Activated CD4-positive, alpha-beta T cell treated with anti-CD3 and anti-CD28 coated beads, Interleukin-2, amount 50 U/mL, for 24 hours (primary cell): ENCODE results near the gene RUSC2.
"Not testable (repeated sequence)": the region's sequence is repeated elsewhere in the genome, so short reads cannot be mapped to it uniquely, and the experiment has no call there.

ENCODE experiments used
- DNase-seq, 2 donors: peaks; one replicate each; pipeline ENCODE4 v3.0.0-alpha.2; 2020; ENCODE audit warnings: low read depth in 1 of 2, low spot score in 1 of 2

The RUSC2 gene

GRCh38 chr9:35489313-35490154 is at the start of gene RUSC2:
Gene RUSC2 (plus strand): TSS chr9:35490111. CDS start chr9:35546522, 56,411 bp downstream.
- DNase-seq, result peak; percentile 18 to 20

- no peak for DNase-seq
These were observed 43.9 kb upstream of the RUSC2 start for GRCh38 chr9:35446012-35446411.

- DNase-seq, result no peak
These were observed 41.4 kb upstream of the RUSC2 start for GRCh38 chr9:35448496-35448895.

- no peak for DNase-seq
These were observed 37.4 kb upstream of the RUSC2 start for GRCh38 chr9:35452481-35452880.

GRCh38 chr9:35453786-35454185 is 36.1 kb upstream of the RUSC2 start:
- no peak for DNase-seq

GRCh38 chr9:35464141-35465025 is 25.5 kb upstream of the RUSC2 start:
- DNase-seq, result no peak

GRCh38 chr9:35470340-35470739 is 19.6 kb upstream of the RUSC2 start:
- no peak for DNase-seq

- no peak for DNase-seq
These were observed 19.0 kb upstream of the RUSC2 start for GRCh38 chr9:35470894-35471293.

- no peak for DNase-seq
These were observed 13.3 kb upstream of the RUSC2 start for GRCh38 chr9:35476596-35476995.

GRCh38 chr9:35477211-35477855 is 12.6 kb upstream of the RUSC2 start:
- DNase-seq, result not testable (repeated sequence)

GRCh38 chr9:35478871-35479270 is 11.0 kb upstream of the RUSC2 start:
- DNase-seq, result no peak

GRCh38 chr9:35481347-35481975 is 8.4 kb upstream of the RUSC2 start:
- no peak for DNase-seq

- no peak for DNase-seq
These were observed 7.8 kb upstream of the RUSC2 start for GRCh38 chr9:35482071-35482470.

GRCh38 chr9:35484406-35484805 is 5.5 kb upstream of the RUSC2 start:
- no peak for DNase-seq

GRCh38 chr9:35487081-35487480 is 2.8 kb upstream of the RUSC2 start:
- no peak for DNase-seq

GRCh38 chr9:35488021-35488420 is 1.9 kb upstream of the RUSC2 start:
- no peak for DNase-seq

GRCh38 chr9:35488566-35489312 is 1.2 kb upstream of the RUSC2 start:
- no peak for DNase-seq

GRCh38 chr9:35490155-35490909 is 421 bp downstream of the RUSC2 start:
- no peak for DNase-seq

GRCh38 chr9:35490910-35491465 is 1.1 kb downstream of the RUSC2 start:
- DNase-seq, result no peak
